Activated T-cell treated with anti-CD3 and anti-CD28 coated beads, Interleukin-2, amount 50 U/mL, for 1 hour (primary cell): Measurements from ENCODE around the gene SLC66A3.

Experiments used
- DNase-seq: peaks from one replicate; pipeline ENCODE4 v3.0.0-alpha.2; 2020

Gene SLC66A3

DNA sequence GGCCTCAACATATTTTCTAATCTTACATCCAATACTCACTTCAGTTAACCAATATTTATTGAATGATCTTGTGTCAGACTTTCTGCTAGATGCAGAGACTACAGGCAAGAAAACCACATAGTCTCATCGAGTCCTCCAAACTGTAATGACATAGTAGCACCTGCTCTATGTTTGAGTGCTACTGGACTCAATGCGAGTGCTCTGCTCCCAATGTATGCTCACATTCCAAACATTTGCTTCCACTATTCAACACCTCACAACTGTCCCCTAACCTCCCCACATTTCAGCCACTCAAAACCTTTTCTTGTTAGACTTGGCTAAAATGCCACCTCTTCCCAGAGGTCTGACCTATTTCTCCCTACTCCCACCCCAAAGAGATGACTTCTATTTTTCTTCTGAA is 65.2 kb downstream of the SLC66A3 start:
- DNase-seq, result no peak

DNA sequence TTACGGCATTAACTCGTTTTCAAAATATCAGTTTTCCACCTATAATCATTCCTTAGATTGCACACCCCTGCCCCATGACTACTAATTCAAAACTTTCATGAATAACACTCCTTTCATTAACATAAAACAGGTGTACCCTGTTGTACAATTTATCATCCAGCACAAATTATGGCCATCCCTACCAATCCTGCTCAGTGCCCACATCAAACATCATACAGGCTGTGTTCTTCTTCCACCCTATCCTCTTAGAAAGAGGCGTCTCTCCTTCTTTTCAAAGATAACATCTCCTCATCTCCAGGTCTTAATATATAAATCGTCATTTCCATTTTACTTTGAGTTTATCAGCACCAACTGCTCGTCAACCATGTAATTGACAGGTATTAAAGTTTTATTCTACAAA is 67.6 kb downstream of the SLC66A3 start:
- DNase-seq, result no peak

- DNase-seq, result no peak
Measured at GRCh38 chr2:11224887-11225286, 69.6 kb downstream of the SLC66A3 start.

DNA sequence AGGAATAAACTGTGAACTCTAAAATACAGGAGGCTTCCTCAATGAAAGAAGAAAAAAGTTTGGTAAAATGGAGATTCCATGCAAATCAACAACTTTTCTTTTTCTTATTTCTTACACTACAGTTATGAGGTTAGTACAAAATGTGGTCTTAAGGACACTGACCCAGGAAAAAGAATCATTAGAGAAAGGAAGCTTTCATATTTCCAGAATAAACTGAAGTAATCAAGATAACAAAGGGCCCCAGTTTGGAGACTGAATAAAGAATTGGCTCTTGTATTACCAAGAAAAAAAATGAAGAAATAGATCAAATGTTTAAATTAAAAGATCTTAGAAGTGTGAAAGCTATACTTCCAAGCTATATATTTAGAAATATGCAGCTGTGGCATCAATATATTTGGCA is 72.3 kb downstream of the SLC66A3 start:
- no peak for DNase-seq
